HepG2 (cell line): ENCODE results near the gene AGPAT2. TPM values are rescaled to one million over a fixed set of nuclear protein-coding genes. Genes with fewer than 3 reads are reported as not detected.
A peak's percentile ranks its signal among the peaks of the same experiment; 100 is the strongest.

Source experiments
- ARHGAP35 ChIP-seq: sonication (generic); formaldehyde crosslinking; IDR thresholded peaks from 2 replicates; pipeline ENCODE4 v1.9.0; 2022; ENCODE audit warnings: mild to moderate bottlenecking, inconsistent platforms, moderate library complexity, missing genetic modification reagents, borderline replicate concordance
- CCDC6 ChIP-seq: sonication (generic); formaldehyde crosslinking; IDR thresholded peaks from 2 replicates; pipeline ENCODE4 v1.8.1; 2022; ENCODE audit warnings: mild to moderate bottlenecking, missing genetic modification reagents, moderate library complexity
- DNMT1 ChIP-seq: sonication (generic); formaldehyde crosslinking; IDR thresholded peaks from 2 replicates; pipeline ENCODE4 v1.5.1; 2020; ENCODE audit warnings: mild to moderate bottlenecking, missing genetic modification reagents
- FOSL2 ChIP-seq: sonication (generic); formaldehyde crosslinking; IDR thresholded peaks from 2 replicates; pipeline ENCODE4 v1.4.0; 2020; ENCODE audit warnings: missing genetic modification reagents
- FUBP1 ChIP-seq: sonication (generic); formaldehyde crosslinking; IDR thresholded peaks from 2 replicates; pipeline ENCODE4 v1.5.1; 2020; ENCODE audit warnings: missing genetic modification reagents, mild to moderate bottlenecking, borderline replicate concordance
- GABPA ChIP-seq, 2 experiments: IDR thresholded peaks; 2 replicates each; pipeline ENCODE4 v1.6.1; 2011 to 2016; ENCODE audit warnings: low read depth in 2 of 2, low read length in 1 of 2, missing biosample characterization in 1 of 2, missing genetic modification characterization in 1 of 2
- HOMEZ ChIP-seq: IDR thresholded peaks from 2 replicates; pipeline ENCODE4 v1.6.1; 2016; ENCODE audit warnings: low read depth
- NFAT5 ChIP-seq: sonication (generic); formaldehyde crosslinking; IDR thresholded peaks from 2 replicates; pipeline ENCODE4 v1.4.0; 2020; ENCODE audit warnings: missing genetic modification reagents
- PHF21A ChIP-seq: sonication (generic); formaldehyde crosslinking; IDR thresholded peaks from 2 replicates; pipeline ENCODE4 v1.5.0; 2020; ENCODE audit warnings: mild to moderate bottlenecking, missing genetic modification reagents
- POLR2AphosphoS5 ChIP-seq: IDR thresholded peaks from 2 replicates; pipeline ENCODE4 v1.6.1; 2012; ENCODE audit warnings: low read depth, low read length
- RBM39 ChIP-seq: fragments of 200-400 bp; formaldehyde crosslinking; IDR thresholded peaks from one replicate; pipeline ENCODE4 v1.6.1; 2018; ENCODE audit warnings: antibody characterized with exemption, mild to moderate bottlenecking, low read depth, low read length; ENCODE audit not compliant: poor library complexity, severe bottlenecking
- SP2 ChIP-seq: sonication (generic); formaldehyde crosslinking; IDR thresholded peaks from 2 replicates; pipeline ENCODE4 v1.5.1; 2020; ENCODE audit warnings: mild to moderate bottlenecking, missing genetic modification reagents
- YY1 ChIP-seq: IDR thresholded peaks from 2 replicates; pipeline ENCODE4 v1.6.1; 2011; ENCODE audit warnings: low read length, low read depth, moderate library complexity, mild to moderate bottlenecking; ENCODE audit not compliant: insufficient read depth, insufficient replicate concordance
- ZBTB33 ChIP-seq: sonication (generic); formaldehyde crosslinking; IDR thresholded peaks from 2 replicates; pipeline ENCODE4 v1.4.0; 2020; ENCODE audit warnings: missing genetic modification reagents
- ZFX ChIP-seq: sonication (generic); formaldehyde crosslinking; IDR thresholded peaks from 2 replicates; pipeline ENCODE4 v1.4.0; 2020; ENCODE audit warnings: mild to moderate bottlenecking, low read depth, missing genetic modification reagents, moderate library complexity
- ZFYVE20 ChIP-seq: sonication (generic); formaldehyde crosslinking; IDR thresholded peaks from 2 replicates; pipeline ENCODE4 v1.8.0; 2023; ENCODE audit warnings: low read depth, mild to moderate bottlenecking, moderate library complexity, missing genetic modification reagents, borderline replicate concordance
- ZMYM4 ChIP-seq: sonication (generic); formaldehyde crosslinking; IDR thresholded peaks from 2 replicates; pipeline ENCODE4 v1.8.1; 2023; ENCODE audit warnings: mild to moderate bottlenecking, missing genetic modification reagents
- ZNF713 ChIP-seq: sonication (generic); formaldehyde crosslinking; IDR thresholded peaks from 2 replicates; pipeline ENCODE4 v1.4.0; 2020; ENCODE audit warnings: mild to moderate bottlenecking, missing genetic modification reagents
- polyA plus RNA-seq, 8 experiments: library from polyadenylated mRNA; depleted of rRNA in 3 of 8; stranded (reverse) in 7 of 8; unstranded in 1 of 8; fragments of >200 nt; fragmentation: Illumina TruSeq in 4 of 8; extraction: Trizol in 4 of 8; gene quantifications; 2 replicates each; pipeline versions ENCODE4 v1.2.1 to v1.2.3, GENCODE V29; 2011 to 2016; ENCODE audit warnings: low read depth in 4 of 8, missing spikeins in 1 of 8, mixed read lengths in 1 of 8; ENCODE audit not compliant: insufficient read depth in 1 of 8
- total RNA-seq, 5 experiments: library from RNA; depleted of rRNA; stranded (reverse); fragments of >200 nt; fragmentation: Illumina TruSeq; extraction: Trizol; gene quantifications; 2 replicates each; pipeline ENCODE4 v1.2.3, GENCODE V29; 2016; ENCODE audit warnings: low read depth in 1 of 5

The AGPAT2 gene
- total and polyA plus RNA-seq, 2 of the 13 experiments (the other 11 are each of a cell fraction or from before 2014, with no cell fraction given): 3.9 to 25.8 TPM

DNA sequence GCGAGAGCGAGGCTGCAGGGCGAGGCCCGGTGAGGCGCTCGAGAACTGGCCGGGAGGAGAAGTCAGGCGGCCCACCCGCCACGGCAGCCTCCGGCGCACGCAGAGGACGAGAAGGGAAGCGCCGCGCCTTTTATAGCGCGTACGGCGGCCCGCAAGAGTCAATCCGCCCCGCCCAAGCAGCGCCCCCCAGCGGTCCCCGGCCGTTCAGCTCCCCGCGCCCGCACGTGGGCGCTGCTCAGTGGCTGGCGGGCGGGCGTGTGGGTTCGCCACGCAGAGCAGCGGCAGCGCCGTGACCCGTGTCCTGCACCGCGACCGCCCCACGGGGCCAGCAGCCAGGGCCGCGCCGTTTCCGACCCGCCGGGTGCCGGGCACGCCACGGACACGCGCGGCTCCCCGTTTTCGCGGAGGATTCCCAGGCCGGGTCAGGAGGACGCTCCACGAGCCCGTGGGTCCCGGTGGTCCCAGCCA lies 40.9 kb upstream of the AGPAT2 start (continued):
- peak; percentile 96 for TF ChIP-seq ZMYM4 (CRISPR knock-in tag)
- peak; percentile 43; the same call in 1 of the 2 replicates for TF ChIP-seq FOSL2 (CRISPR knock-in tag)
- no peak for TF ChIP-seq HOMEZ (CRISPR knock-in tag)
- peak; percentile 70; the same call in 1 of the 2 replicates for TF ChIP-seq ZBTB33 (CRISPR knock-in tag)
- no peak for TF ChIP-seq GABPA (IDR thresholded peaks at IDR 0.05; ENCODE audit: low read depth, low read length)
- 0 out of 2 replicates have a peak, but pooled peaks have one; percentile 21 for TF ChIP-seq GABPA (CRISPR knock-in tag; IDR thresholded peaks at IDR 0.05; ENCODE audit: low read depth)
- peak; percentile 22; the same call in 1 of the 2 replicates for TF ChIP-seq FUBP1 (CRISPR knock-in tag)
- no peak for TF ChIP-seq ZNF713
- TF ChIP-seq NFAT5 (CRISPR knock-in tag): peak; percentile 82; the same call in 1 of the 2 replicates
- TF ChIP-seq ZFX (CRISPR knock-in tag): peak; percentile 89
- no peak for TF ChIP-seq ZFYVE20 (CRISPR knock-in tag)
- peak; percentile 89 for TF ChIP-seq YY1
- peak; percentile 55; the same call in 1 of the 2 replicates for TF ChIP-seq ARHGAP35
- TF ChIP-seq CCDC6 (CRISPR knock-in tag): peak; percentile 99
- peak; percentile 93 for TF ChIP-seq RBM39
- no peak for TF ChIP-seq PHF21A (CRISPR knock-in tag)
- peak; percentile 50; the same call in 1 of the 2 replicates for TF ChIP-seq DNMT1 (CRISPR knock-in tag)
- TF ChIP-seq SP2 (CRISPR knock-in tag): peak; percentile 39
- peak; percentile 99 for TF ChIP-seq POLR2AphosphoS5
